Measurements from ENCODE around the gene TRIP13.
"Not testable (repeated sequence)": the region's sequence is repeated elsewhere in the genome, so short reads cannot be mapped to it uniquely, and the experiment has no call there.

Gene TRIP13

GRCh38 chr5:876398-877365, 16.0 kb upstream of the TRIP13 start:
- DNase-seq = no peak

- no peak for DNase-seq
These were observed 14.6 kb upstream of the TRIP13 start for GRCh38 chr5:878125-878524.

GRCh38 chr5:878677-879076, 14.0 kb upstream of the TRIP13 start:
- DNase-seq = not testable (repeated sequence)

GRCh38 chr5:880816-881550, 11.7 kb upstream of the TRIP13 start:
- DNase-seq = no peak

GRCh38 chr5:881551-881935, 11.1 kb upstream of the TRIP13 start:
- no peak for DNase-seq

GRCh38 chr5:882253-883183, 10.2 kb upstream of the TRIP13 start:
- no peak for DNase-seq

GRCh38 chr5:883475-884181, 9.1 kb upstream of the TRIP13 start:
- DNase-seq = no peak

GRCh38 chr5:884345-885126, 8.1 kb upstream of the TRIP13 start:
- no peak for DNase-seq

GRCh38 chr5:885127-885442, 7.6 kb upstream of the TRIP13 start:
- no peak for DNase-seq

- no peak for DNase-seq
These were observed 7.2 kb upstream of the TRIP13 start for GRCh38 chr5:885529-885928.

GRCh38 chr5:886036-886435, 6.6 kb upstream of the TRIP13 start:
- no peak for DNase-seq

GRCh38 chr5:886716-887325, 5.9 kb upstream of the TRIP13 start:
- no peak for DNase-seq

- DNase-seq = no peak
These were observed 4.6 kb upstream of the TRIP13 start for GRCh38 chr5:887947-888637.

- DNase-seq = no peak
These were observed 4.0 kb upstream of the TRIP13 start for GRCh38 chr5:888638-889035.

- DNase-seq = no peak
These were observed 3.5 kb upstream of the TRIP13 start for GRCh38 chr5:889075-889710.

GRCh38 chr5:891117-891836, 1.4 kb upstream of the TRIP13 start:
- peak; percentile 83 for DNase-seq

- no peak for DNase-seq
These were observed 769 bp upstream of the TRIP13 start for GRCh38 chr5:891837-892393.

GRCh38 chr5:893137-893506, 438 bp downstream of the TRIP13 start:
- DNase-seq = no peak

GRCh38 chr5:893711-894110, 1.0 kb downstream of the TRIP13 start:
- DNase-seq = no peak
